ENCODE measurements around the gene DOCK1. TPM values are rescaled to one million over a fixed set of nuclear protein-coding genes. Genes with fewer than 3 reads are reported as not detected.

The DOCK1 gene
- total RNA-seq, 1 experiment from 2014 or later = 82.2 TPM

- peak overlapping the region; percentile 15 for H3K27ac Mint-ChIP-seq (ENCODE audit: unreplicated experiment)
Observed at GRCh38 chr10:127343821-127344220, 438.6 kb downstream of the DOCK1 start.

GRCh38 chr10:127344346-127344745 is 439.1 kb downstream of the DOCK1 start:
- peaks cover 12% of the 10 kb centered on the region for H3K36me3 Mint-ChIP-seq (ENCODE audit: insufficient read depth, unreplicated experiment)
- H3K27ac Mint-ChIP-seq (ENCODE audit: unreplicated experiment) = peak overlapping the region; percentile 15
- no peaks in the 10 kb centered on the region; the same call in 1 of the 2 replicates for H3K4me1 ChIP-seq
- ChIA-PET POLR2A (no interaction called here), CTCF (no interaction called here)
- no peaks in the 10 kb centered on the region for H3K9me3 ChIP-seq
- H3K4me1 Mint-ChIP-seq (ENCODE audit: low read depth, unreplicated experiment) = no peaks in the 10 kb centered on the region
- DNase-seq = no peak
- intact Hi-C loops (cut with micrococcal nuclease; ENCODE audit: unreplicated experiment) = no loop called here
- H3K4me3 Mint-ChIP-seq (ENCODE audit: unreplicated experiment) = no peak overlapping the region
- TF ChIP-seq CTCF (IDR thresholded peaks at IDR 0.05; ENCODE audit: insufficient read depth in 1 of 2, low read depth in 1 of 2, low read length in 1 of 2, severe bottlenecking in 1 of 2, unreplicated experiment in 1 of 2) = no peak
- no TSS peak for BruUV-seq (replicated peaks)
- H3K27me3 Mint-ChIP-seq (ENCODE audit: insufficient read depth, unreplicated experiment) = no peaks in the 10 kb centered on the region
- no peaks in the 10 kb centered on the region for H3K27me3 ChIP-seq (replicated peaks; ENCODE audit: control insufficient read depth, insufficient read depth, low read length)
- no peaks in the 10 kb centered on the region; the same call in 1 of the 2 replicates for H3K36me3 ChIP-seq (ENCODE audit: control insufficient read depth, insufficient read depth, low read length)
- H3K4me3 ChIP-seq (ENCODE audit: low read depth, low read length) = no peak overlapping the region
- no peaks in the 10 kb centered on the region for H3K9me3 Mint-ChIP-seq (ENCODE audit: unreplicated experiment)

More at GRCh38 chr10:127343821-127344220, 438.6 kb downstream of the DOCK1 start:
- no peak for DNase-seq
- Histone ChIP-seq H3K27me3 (replicated peaks; ENCODE audit: control insufficient read depth, insufficient read depth, low read length) (no peaks in the 10 kb centered on the region), H3K36me3 (ENCODE audit: control insufficient read depth, insufficient read depth, low read length) (no peaks in the 10 kb centered on the region; the same call in 1 of the 2 replicates), H3K4me3 (ENCODE audit: low read depth, low read length) (no peak overlapping the region), H3K9me3 (no peaks in the 10 kb centered on the region), H3K4me1 (no peaks in the 10 kb centered on the region; the same call in 1 of the 2 replicates)
- ChIA-PET CTCF (no interaction called here), POLR2A (no interaction called here)
- Mint-ChIP-seq H3K9me3 (ENCODE audit: unreplicated experiment) (no peaks in the 10 kb centered on the region), H3K4me3 (ENCODE audit: unreplicated experiment) (no peak overlapping the region), H3K36me3 (ENCODE audit: insufficient read depth, unreplicated experiment) (peaks cover 14% of the 10 kb centered on the region), H3K27me3 (ENCODE audit: insufficient read depth, unreplicated experiment) (no peaks in the 10 kb centered on the region), H3K4me1 (ENCODE audit: low read depth, unreplicated experiment) (no peaks in the 10 kb centered on the region)
- TF ChIP-seq CTCF (IDR thresholded peaks at IDR 0.05; ENCODE audit: insufficient read depth in 1 of 2, low read depth in 1 of 2, low read length in 1 of 2, severe bottlenecking in 1 of 2, unreplicated experiment in 1 of 2) = no peak
- intact Hi-C loops (cut with micrococcal nuclease; ENCODE audit: unreplicated experiment) = no loop called here
- no TSS peak for BruUV-seq (replicated peaks)

GRCh38 chr10:127345231-127345965 is 440.2 kb downstream of the DOCK1 start:
- POLR2A ChIA-PET = no interaction called here
- Mint-ChIP-seq H3K27me3 (ENCODE audit: insufficient read depth, unreplicated experiment) (no peaks in the 10 kb centered on the region), H3K27ac (ENCODE audit: unreplicated experiment) (no peak overlapping the region), H3K9me3 (ENCODE audit: unreplicated experiment) (no peaks in the 10 kb centered on the region), H3K4me1 (ENCODE audit: low read depth, unreplicated experiment) (no peaks in the 10 kb centered on the region), H3K4me3 (ENCODE audit: unreplicated experiment) (no peak overlapping the region), H3K36me3 (ENCODE audit: insufficient read depth, unreplicated experiment) (peaks cover 9% of the 10 kb centered on the region)
- CTCF ChIA-PET = no interaction called here
- Histone ChIP-seq H3K9me3 (no peaks in the 10 kb centered on the region), H3K4me1 (no peaks in the 10 kb centered on the region; the same call in 1 of the 2 replicates), H3K27me3 (replicated peaks; ENCODE audit: control insufficient read depth, insufficient read depth, low read length) (no peaks in the 10 kb centered on the region), H3K36me3 (ENCODE audit: control insufficient read depth, insufficient read depth, low read length) (no peaks in the 10 kb centered on the region; the same call in 1 of the 2 replicates), H3K4me3 (ENCODE audit: low read depth, low read length) (no peak overlapping the region)
- no peak for TF ChIP-seq CTCF (IDR thresholded peaks at IDR 0.05; ENCODE audit: insufficient read depth in 1 of 2, low read depth in 1 of 2, low read length in 1 of 2, severe bottlenecking in 1 of 2, unreplicated experiment in 1 of 2)
- BruUV-seq (replicated peaks) = no TSS peak
- DNase-seq = no peak
- intact Hi-C loops (cut with micrococcal nuclease; ENCODE audit: unreplicated experiment) = no loop called here
